ENCODE data around the gene EBLN2. TPM values are rescaled to one million over a fixed set of nuclear protein-coding genes. Genes with fewer than 3 reads are reported as not detected.

The EBLN2 gene
- total RNA-seq, 4 donors from 2014 or later = 4.7 to 20.5 (median 11.3) TPM

DNA sequence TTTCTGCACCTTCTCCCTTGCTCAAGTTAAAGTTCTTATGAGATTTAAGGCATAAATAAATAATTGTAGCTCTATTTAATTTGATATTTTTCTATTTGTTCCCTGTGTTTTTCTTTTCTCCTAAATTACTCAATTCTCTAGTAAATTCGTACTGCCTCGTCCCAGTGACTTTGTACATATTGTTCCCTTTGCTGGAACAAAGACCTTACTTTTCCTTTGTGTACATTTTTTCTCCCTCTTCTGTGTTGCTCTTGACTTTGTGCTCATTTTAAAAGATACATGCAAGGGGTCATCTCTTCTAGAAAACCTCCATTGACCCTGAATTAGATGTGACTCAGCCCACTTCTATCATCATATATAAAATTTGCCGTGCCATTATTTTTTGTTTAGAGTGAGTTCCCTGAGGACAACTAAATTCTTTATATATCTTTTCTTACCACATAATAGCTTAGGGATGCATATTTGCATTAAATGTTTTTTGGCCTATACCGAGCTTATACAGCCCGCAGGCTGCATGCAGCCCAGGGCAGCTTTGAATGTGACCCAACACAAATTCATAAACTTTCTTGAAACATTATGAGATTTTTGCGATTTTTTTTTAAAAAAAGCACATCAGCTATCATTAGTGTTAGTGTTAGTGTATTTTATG is 35.2 kb upstream of the EBLN2 start:
- H3K4me1 ChIP-seq = peaks cover 0 to 16% of the 10 kb centered on the region in 2 donors
- intact Hi-C loops (cut with DNase I; ENCODE audit: low total_unique reads) = no loop called here
- no peaks in the 10 kb centered on the region for H3K36me3 ChIP-seq
- TF ChIP-seq, protein P1, sequence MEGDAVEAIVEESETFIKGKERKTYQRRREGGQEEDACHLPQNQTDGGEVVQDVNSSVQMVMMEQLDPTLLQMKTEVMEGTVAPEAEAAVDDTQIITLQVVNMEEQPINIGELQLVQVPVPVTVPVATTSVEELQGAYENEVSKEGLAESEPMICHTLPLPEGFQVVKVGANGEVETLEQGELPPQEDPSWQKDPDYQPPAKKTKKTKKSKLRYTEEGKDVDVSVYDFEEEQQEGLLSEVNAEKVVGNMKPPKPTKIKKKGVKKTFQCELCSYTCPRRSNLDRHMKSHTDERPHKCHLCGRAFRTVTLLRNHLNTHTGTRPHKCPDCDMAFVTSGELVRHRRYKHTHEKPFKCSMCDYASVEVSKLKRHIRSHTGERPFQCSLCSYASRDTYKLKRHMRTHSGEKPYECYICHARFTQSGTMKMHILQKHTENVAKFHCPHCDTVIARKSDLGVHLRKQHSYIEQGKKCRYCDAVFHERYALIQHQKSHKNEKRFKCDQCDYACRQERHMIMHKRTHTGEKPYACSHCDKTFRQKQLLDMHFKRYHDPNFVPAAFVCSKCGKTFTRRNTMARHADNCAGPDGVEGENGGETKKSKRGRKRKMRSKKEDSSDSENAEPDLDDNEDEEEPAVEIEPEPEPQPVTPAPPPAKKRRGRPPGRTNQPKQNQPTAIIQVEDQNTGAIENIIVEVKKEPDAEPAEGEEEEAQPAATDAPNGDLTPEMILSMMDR (IDR thresholded peaks at IDR 0.05) = no peak
- no peak for TF ChIP-seq POLR2A (IDR thresholded peaks at IDR 0.05)
- no peaks in the 10 kb centered on the region for H3K27me3 ChIP-seq
- H3K9me3 ChIP-seq = no peaks in the 10 kb centered on the region
- no peak for DNase-seq
- no peak overlapping the region for H3K27ac ChIP-seq
- H3K4me3 ChIP-seq = no peak overlapping the region

DNA sequence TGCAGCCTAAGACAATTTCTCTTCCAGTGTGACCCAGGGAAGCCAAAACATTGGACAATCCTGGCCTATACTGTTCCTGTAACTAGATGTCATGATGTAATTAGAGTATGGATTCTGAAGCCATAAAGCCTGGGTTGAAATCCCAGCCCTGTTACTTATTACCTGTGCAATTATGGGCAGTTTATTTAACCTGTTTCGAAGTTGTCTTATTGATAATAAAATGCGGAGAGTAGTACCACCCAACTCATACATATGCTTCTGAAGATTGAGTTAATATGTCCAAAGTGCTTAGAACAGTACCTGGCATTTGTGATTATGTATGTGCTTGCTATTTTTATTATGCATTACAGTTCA is 34.7 kb upstream of the EBLN2 start:
- TF ChIP-seq, protein P1 (IDR thresholded peaks at IDR 0.05) = no peak
- TF ChIP-seq POLR2A (IDR thresholded peaks at IDR 0.05) = no peak
- DNase-seq = no peak
- Histone ChIP-seq H3K9me3 (no peaks in the 10 kb centered on the region), H3K36me3 (no peaks in the 10 kb centered on the region), H3K27ac (no peak overlapping the region), H3K4me1 (peaks cover 0 to 16% of the 10 kb centered on the region in 2 donors), H3K27me3 (no peaks in the 10 kb centered on the region), H3K4me3 (no peak overlapping the region)
- intact Hi-C loops (cut with DNase I; ENCODE audit: low total_unique reads) = no loop called here

DNA sequence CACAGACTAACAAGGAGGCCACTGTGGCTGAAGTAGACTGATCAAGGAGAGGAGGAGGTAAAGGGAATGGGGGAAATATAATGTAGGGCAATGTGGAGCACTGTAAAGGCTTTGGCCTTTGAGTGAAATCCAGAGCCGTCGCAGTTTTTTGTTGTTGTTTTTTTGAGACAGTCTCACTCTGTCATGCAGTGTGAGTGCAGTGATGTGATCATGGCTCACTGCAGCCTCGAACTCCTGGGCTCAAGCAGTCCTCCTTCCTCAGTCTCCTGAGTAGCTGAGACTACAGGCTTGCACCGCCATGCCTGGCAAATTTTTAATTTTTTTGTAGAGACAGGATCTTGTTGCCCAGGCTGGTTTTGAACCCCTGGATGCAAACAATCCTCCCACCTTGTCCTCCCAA is 32.7 kb upstream of the EBLN2 start:
- Histone ChIP-seq H3K9me3 (no peaks in the 10 kb centered on the region), H3K36me3 (no peaks in the 10 kb centered on the region), H3K27ac (no peak overlapping the region), H3K27me3 (no peaks in the 10 kb centered on the region), H3K4me3 (no peak overlapping the region), H3K4me1 (peaks cover 2 to 16% of the 10 kb centered on the region in 2 donors)
- no peak for DNase-seq
- no peak for TF ChIP-seq POLR2A (IDR thresholded peaks at IDR 0.05)
- TF ChIP-seq, protein P1 (IDR thresholded peaks at IDR 0.05) = no peak
- intact Hi-C loops (cut with DNase I; ENCODE audit: low total_unique reads) = no loop called here

DNA sequence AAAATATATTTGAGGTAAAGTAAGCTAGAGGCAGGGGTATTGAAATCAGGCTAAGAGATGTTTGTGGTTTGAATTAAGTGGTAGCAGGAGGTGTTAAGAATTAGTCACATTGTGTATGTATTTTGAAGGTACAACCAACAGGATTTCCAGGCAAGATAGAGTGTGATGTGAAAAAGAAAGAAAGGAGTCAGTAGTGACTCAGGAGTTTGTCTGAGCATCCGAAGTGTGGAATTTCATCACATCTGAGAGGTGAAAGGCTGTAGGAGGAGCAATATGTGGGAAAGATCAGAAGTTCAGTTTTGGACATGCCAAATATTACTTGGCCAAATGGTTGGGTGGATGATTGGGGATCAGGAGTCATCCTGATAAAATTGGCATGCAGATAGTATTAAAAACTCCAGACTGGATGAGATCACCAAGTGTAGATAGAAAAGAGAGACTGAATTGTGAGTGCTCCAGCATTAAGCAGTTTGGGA is 32.1 kb upstream of the EBLN2 start:
- TF ChIP-seq POLR2A (IDR thresholded peaks at IDR 0.05) = no peak
- TF ChIP-seq, protein P1 (IDR thresholded peaks at IDR 0.05) = no peak
- DNase-seq = no peak
- no peaks in the 10 kb centered on the region for H3K9me3 ChIP-seq
- intact Hi-C loops (cut with DNase I; ENCODE audit: low total_unique reads) = no loop called here
- H3K4me1 ChIP-seq = peaks cover 3 to 16% of the 10 kb centered on the region in 2 donors
- H3K27ac ChIP-seq = no peak overlapping the region
- H3K4me3 ChIP-seq = no peak overlapping the region
- H3K36me3 ChIP-seq = no peaks in the 10 kb centered on the region
- H3K27me3 ChIP-seq = no peaks in the 10 kb centered on the region

DNA sequence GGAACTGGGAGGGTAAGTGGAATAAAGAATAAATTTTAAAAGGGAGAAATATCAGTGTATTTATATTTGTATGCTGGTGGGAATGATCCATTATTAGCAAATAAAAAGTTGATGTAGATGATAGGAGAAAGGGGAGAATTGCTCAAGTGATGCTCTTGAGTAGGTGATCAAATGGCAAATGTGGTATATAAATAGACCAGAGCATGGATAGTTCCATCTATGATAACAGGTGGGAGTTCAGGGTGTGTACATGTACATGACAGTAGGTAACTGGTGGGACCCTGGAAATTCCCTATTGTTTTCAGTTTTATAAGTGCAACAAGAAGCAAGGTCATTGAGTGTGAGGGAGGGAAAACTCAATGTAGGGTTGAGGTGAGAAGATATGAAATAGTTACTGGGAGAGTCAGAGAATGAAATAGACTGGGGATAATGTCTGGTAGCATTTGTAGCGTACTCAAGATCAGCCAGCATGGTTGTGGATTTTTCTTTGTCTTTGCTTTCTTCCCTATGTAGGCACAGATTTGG is 31.3 kb upstream of the EBLN2 start:
- intact Hi-C loops (cut with DNase I; ENCODE audit: low total_unique reads) = no loop called here
- Histone ChIP-seq H3K4me1 (peaks cover 3 to 16% of the 10 kb centered on the region in 2 donors), H3K36me3 (no peaks in the 10 kb centered on the region), H3K27me3 (no peaks in the 10 kb centered on the region), H3K27ac (no peak overlapping the region), H3K4me3 (no peak overlapping the region), H3K9me3 (no peaks in the 10 kb centered on the region)
- no peak for DNase-seq
- TF ChIP-seq, protein P1 (IDR thresholded peaks at IDR 0.05) = no peak
- no peak for TF ChIP-seq POLR2A (IDR thresholded peaks at IDR 0.05)
